Measurements from ENCODE around the gene KIF16B. TPM values are rescaled to one million over a fixed set of nuclear protein-coding genes. Genes with fewer than 3 reads are reported as not detected.

KIF16B gene
- total RNA-seq, 1 donor from 2014 or later: 9.1 TPM

GRCh38 chr20:16279320-16279719 lies 293.9 kb downstream of the KIF16B start:
- ChIA-PET POLR2A (no interaction called here), CTCF (no interaction called here)
- Mint-ChIP-seq H3K27ac (no peak overlapping the region), H3K36me3 (ENCODE audit: low read depth) (peaks cover 2% of the 10 kb centered on the region), H3K4me1 (peaks cover 20% of the 10 kb centered on the region), H3K4me3 (no peak overlapping the region), H3K9me3 (no peaks in the 10 kb centered on the region), H3K27me3 (no peaks in the 10 kb centered on the region)
- ATAC-seq (ENCODE audit: low read depth): no peak
- TF ChIP-seq CTCF (IDR thresholded peaks at IDR 0.05): no peak
- intact Hi-C loops (cut with micrococcal nuclease): no loop called here
- DNase-seq: no peak

GRCh38 chr20:16273812-16274555 lies 299.3 kb downstream of the KIF16B start:
- peaks cover 18% of the 10 kb centered on the region for H3K4me1 Mint-ChIP-seq
- H3K36me3 Mint-ChIP-seq (ENCODE audit: low read depth): peaks cover 10% of the 10 kb centered on the region
- H3K9me3 Mint-ChIP-seq: no peaks in the 10 kb centered on the region
- DNase-seq (no peak), ATAC-seq (ENCODE audit: low read depth) (no peak)
- intact Hi-C loops (cut with micrococcal nuclease): no loop called here
- H3K27ac Mint-ChIP-seq: no peak overlapping the region
- CTCF ChIA-PET: no interaction called here
- no peak for TF ChIP-seq CTCF (IDR thresholded peaks at IDR 0.05)
- no peak overlapping the region for H3K4me3 Mint-ChIP-seq
- POLR2A ChIA-PET: no interaction called here
- H3K27me3 Mint-ChIP-seq: no peaks in the 10 kb centered on the region

GRCh38 chr20:16272780-16273360 lies 300.4 kb downstream of the KIF16B start:
- CTCF ChIA-PET: no interaction called here
- intact Hi-C loops (cut with micrococcal nuclease): no loop called here
- no peaks in the 10 kb centered on the region for H3K27me3 Mint-ChIP-seq
- H3K27ac Mint-ChIP-seq: no peak overlapping the region
- POLR2A ChIA-PET: no interaction called here
- no peak overlapping the region for H3K4me3 Mint-ChIP-seq
- TF ChIP-seq CTCF (IDR thresholded peaks at IDR 0.05): no peak
- ATAC-seq (ENCODE audit: low read depth) (no peak), DNase-seq (no peak)
- H3K4me1 Mint-ChIP-seq: peaks cover 18% of the 10 kb centered on the region
- H3K9me3 Mint-ChIP-seq: no peaks in the 10 kb centered on the region
- H3K36me3 Mint-ChIP-seq (ENCODE audit: low read depth): peaks cover 15% of the 10 kb centered on the region

- intact Hi-C loops (cut with micrococcal nuclease): no loop called here
- no peak for DNase-seq
- Mint-ChIP-seq H3K4me3 (no peak overlapping the region), H3K9me3 (peaks cover 5% of the 10 kb centered on the region), H3K27ac (no peak overlapping the region), H3K36me3 (ENCODE audit: low read depth) (peaks cover 23% of the 10 kb centered on the region), H3K27me3 (no peaks in the 10 kb centered on the region), H3K4me1 (peaks cover 10% of the 10 kb centered on the region)
- POLR2A ChIA-PET: no interaction called here
- CTCF ChIA-PET: no interaction called here
- no peak for ATAC-seq (ENCODE audit: low read depth)
- TF ChIP-seq CTCF (IDR thresholded peaks at IDR 0.05): no peak
These were observed 301.8 kb downstream of the KIF16B start for GRCh38 chr20:16271450-16271849.

- no peak for TF ChIP-seq CTCF (IDR thresholded peaks at IDR 0.05)
- CTCF ChIA-PET: no interaction called here
- H3K4me3 Mint-ChIP-seq: no peak overlapping the region
- intact Hi-C loops (cut with micrococcal nuclease): no loop called here
- POLR2A ChIA-PET: no interaction called here
- H3K9me3 Mint-ChIP-seq: peaks cover 8% of the 10 kb centered on the region
- H3K27me3 Mint-ChIP-seq: no peaks in the 10 kb centered on the region
- H3K36me3 Mint-ChIP-seq (ENCODE audit: low read depth): peaks cover 25% of the 10 kb centered on the region
- peaks cover 5% of the 10 kb centered on the region for H3K4me1 Mint-ChIP-seq
- H3K27ac Mint-ChIP-seq: no peak overlapping the region
- no peak for DNase-seq
- ATAC-seq (ENCODE audit: low read depth): no peak
These were observed 302.3 kb downstream of the KIF16B start for GRCh38 chr20:16270989-16271388.

Measured in activated B cell treated with CpG ODN at 0.5 μM for 24 hours (primary cell).